Hindlimb muscle (tissue), 1 donor: Measurements from ENCODE around the gene SYCP2. TPM values are rescaled to one million over a fixed set of nuclear protein-coding genes. Genes with fewer than 3 reads are reported as not detected.
"Not testable (repeated sequence)": the region's sequence is repeated elsewhere in the genome, so short reads cannot be mapped to it uniquely, and the experiment has no call there.

ENCODE experiments used
- DNase-seq: peaks from one replicate; pipeline ENCODE4 v3.0.0-alpha.2; 2013
- polyA plus RNA-seq: library from polyadenylated mRNA; unstranded; fragments of 120-200 nt; gene quantifications from one replicate; pipeline ENCODE4 v1.2.1, GENCODE V29; 2013; ENCODE audit not compliant: insufficient read length

SYCP2 gene
- polyA plus RNA-seq = 3.9 TPM

GRCh38 chr20:59933296-59933848, at the start of gene SYCP2:
TSS of gene SYCP2 (minus strand) at chr20:59933637. CDS start at chr20:59922413, 11,224 bp downstream.
- DNase-seq = no peak

- no peak for DNase-seq
These were observed 49.6 kb upstream of the SYCP2 start for GRCh38 chr20:59983076-59983475.

GRCh38 chr20:59977086-59977485, 43.6 kb upstream of the SYCP2 start:
- DNase-seq = no peak

- no peak for DNase-seq
These were observed 42.8 kb upstream of the SYCP2 start for GRCh38 chr20:59976156-59976782.

- DNase-seq = no peak
These were observed 38.8 kb upstream of the SYCP2 start for GRCh38 chr20:59972037-59972801.

- no peak for DNase-seq
These were observed 38.0 kb upstream of the SYCP2 start for GRCh38 chr20:59971428-59971827.

GRCh38 chr20:59966428-59966827, 33.0 kb upstream of the SYCP2 start:
- no peak for DNase-seq

- no peak for DNase-seq
These were observed 28.7 kb upstream of the SYCP2 start for GRCh38 chr20:59962155-59962554.

GRCh38 chr20:59961423-59961822, 28.0 kb upstream of the SYCP2 start:
- DNase-seq = no peak

GRCh38 chr20:59958626-59959025, 25.2 kb upstream of the SYCP2 start:
- DNase-seq = no peak

- DNase-seq = no peak
These were observed 24.7 kb upstream of the SYCP2 start, which contains the start of gene CDH26 for GRCh38 chr20:59958123-59958522. TSS of gene CDH26 (plus strand) at chr20:59958423. CDS start at chr20:59958727, 304 bp downstream.

- not testable (repeated sequence) for DNase-seq
These were observed 24.1 kb upstream of the SYCP2 start for GRCh38 chr20:59957568-59957967.

GRCh38 chr20:59955131-59955796, 21.8 kb upstream of the SYCP2 start:
- DNase-seq = no peak

- DNase-seq = no peak
These were observed 21.3 kb upstream of the SYCP2 start for GRCh38 chr20:59954718-59955117.

GRCh38 chr20:59949911-59950310, 16.5 kb upstream of the SYCP2 start:
- DNase-seq = no peak

GRCh38 chr20:59948828-59949720, 15.6 kb upstream of the SYCP2 start:
- DNase-seq = peak; percentile 67

- DNase-seq = no peak
These were observed 14.8 kb upstream of the SYCP2 start for GRCh38 chr20:59948212-59948611.

- DNase-seq = no peak
These were observed 13.9 kb upstream of the SYCP2 start for GRCh38 chr20:59947376-59947775.

- DNase-seq = no peak
These were observed 12.3 kb upstream of the SYCP2 start for GRCh38 chr20:59945731-59946130.

- DNase-seq = no peak
These were observed 11.7 kb upstream of the SYCP2 start for GRCh38 chr20:59945175-59945574.

GRCh38 chr20:59944726-59945125, 11.3 kb upstream of the SYCP2 start:
- DNase-seq = no peak

GRCh38 chr20:59942245-59942644, 8.8 kb upstream of the SYCP2 start:
- DNase-seq = no peak
